ENCODE data around the gene KCNC1.

Gene KCNC1

DNA sequence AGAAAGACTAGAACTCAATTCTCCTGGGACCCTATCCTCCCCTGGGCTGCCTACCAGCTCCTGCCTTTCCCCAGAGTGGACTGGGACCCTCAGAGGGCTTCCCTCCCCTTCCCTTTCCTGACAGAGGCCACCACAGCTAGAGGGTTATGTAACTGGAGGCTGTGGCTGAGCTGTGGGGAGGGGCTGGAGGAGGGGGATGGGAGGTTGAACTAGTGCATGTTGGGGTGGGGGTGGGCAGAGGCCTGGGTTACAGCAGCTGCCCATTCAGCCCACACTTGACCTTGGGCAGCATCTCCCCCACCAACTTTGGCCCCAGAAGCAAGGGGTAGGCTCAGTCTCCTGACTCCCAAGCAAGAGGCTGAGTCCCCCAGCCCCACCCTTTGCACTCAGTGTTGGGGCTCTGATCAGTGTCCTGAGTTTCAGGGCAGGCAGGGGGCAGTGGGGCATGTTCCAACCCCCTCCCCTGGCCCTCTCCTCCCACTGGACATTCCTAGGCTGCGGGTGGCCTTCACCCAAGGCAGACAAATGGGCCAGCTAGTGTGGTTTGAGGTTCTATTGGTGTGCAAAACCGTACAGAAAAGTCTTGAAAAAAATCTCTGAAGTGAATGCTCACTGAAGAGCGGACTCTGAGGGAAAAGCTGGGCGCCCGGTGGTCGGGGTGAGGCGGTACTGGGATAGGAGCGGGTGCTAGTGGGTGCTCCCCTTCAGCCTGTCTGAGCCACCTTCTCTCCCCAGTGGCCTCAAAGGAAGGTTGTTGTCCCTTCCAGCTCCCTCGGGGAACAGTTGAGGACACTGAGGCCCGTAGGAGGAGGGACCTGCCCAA, 3.8 kb downstream of the KCNC1 start:
- no peak for DNase-seq (ENCODE audit: low spot score)

DNA sequence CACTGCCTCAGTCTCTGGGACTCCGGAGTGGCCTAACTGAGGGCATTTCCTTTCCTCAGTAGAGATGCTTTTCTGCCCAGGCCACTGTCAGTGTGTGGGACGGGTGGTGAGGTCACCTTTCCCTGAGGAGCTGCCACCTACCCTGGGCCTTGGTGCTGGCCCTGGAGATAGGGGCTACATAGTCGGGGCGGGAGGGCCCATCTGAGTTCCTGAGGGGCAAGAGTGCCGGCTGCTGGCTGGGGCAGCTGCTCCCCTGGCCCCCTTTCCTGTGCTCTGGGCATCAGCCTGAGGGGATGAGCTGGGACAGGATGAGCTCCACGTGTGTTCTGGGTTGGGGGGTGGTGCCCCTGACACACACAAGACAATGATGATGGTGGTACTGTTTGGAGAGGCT, 5.4 kb downstream of the KCNC1 start:
- no peak for DNase-seq (ENCODE audit: low spot score)

DNA sequence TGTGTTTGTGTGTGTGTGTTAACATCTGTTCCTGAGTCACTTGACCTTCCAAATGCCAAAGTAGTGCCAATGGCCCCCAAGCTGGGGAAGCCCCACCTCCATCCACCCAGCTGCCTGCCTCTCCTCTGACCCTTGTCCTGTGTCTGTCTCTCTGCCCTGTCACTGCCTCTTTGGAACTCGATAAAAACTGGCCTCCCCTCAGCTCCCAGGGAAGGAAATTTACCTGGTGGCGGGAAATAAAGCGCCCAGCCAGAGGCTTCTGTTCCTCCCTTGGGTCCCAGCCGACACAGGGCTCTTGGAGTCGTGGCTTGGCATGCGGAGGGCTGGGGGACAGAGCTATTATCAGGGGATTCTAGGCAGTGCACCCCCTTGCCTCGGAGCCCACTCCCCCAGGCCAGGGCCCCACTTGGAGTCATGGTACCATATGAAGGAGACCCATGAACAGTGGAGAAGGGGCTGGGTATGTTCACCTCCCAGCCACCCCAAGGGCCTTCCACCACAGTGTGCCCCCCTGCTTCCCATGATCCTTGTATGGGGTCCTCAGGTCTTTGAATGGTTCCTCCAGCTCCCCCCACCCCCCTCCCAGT, 6.2 kb downstream of the KCNC1 start:
- no peak for DNase-seq (ENCODE audit: low spot score)

DNA sequence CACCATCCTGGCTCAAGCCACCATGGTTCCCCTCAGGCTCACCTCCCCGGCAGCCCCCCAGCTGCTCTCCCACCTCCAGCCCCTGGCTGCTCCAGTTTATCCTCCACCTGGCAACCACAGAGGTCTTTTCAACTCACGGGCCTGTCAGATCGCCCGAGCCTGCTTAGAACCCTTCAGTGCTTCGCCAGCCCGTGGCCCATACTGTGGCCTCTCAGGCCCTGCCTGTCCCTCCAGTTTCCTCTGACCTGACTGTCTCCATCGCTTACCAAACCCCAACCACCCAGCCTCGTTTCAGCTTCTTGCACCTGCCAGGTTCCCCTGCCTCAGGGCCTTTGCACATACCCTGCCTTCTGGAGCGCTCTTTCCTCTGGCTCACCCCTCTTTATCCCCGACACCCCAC, 6.9 kb downstream of the KCNC1 start:
- no peak for DNase-seq (ENCODE audit: low spot score)

DNA sequence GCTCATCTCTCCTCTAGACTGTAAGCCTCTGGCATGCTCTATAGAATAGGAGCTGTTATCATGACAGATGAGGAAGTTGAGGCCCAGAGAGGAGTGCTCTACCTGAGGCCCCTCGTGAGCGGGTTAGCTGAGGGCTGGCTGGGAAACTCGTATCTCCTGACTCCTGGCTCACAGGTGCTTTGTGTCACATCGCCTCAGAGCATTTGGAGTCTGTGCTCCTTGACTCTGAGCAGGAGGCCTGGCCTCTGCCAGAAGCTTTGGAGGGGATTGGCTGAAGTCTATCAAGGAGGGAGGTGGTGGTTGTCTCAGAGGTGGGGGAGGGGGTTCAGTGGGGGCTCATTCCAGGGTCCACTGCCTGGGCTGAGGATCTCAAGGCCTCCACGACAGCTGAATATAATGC, 7.4 kb downstream of the KCNC1 start:
- no peak for DNase-seq (ENCODE audit: low spot score)

DNA sequence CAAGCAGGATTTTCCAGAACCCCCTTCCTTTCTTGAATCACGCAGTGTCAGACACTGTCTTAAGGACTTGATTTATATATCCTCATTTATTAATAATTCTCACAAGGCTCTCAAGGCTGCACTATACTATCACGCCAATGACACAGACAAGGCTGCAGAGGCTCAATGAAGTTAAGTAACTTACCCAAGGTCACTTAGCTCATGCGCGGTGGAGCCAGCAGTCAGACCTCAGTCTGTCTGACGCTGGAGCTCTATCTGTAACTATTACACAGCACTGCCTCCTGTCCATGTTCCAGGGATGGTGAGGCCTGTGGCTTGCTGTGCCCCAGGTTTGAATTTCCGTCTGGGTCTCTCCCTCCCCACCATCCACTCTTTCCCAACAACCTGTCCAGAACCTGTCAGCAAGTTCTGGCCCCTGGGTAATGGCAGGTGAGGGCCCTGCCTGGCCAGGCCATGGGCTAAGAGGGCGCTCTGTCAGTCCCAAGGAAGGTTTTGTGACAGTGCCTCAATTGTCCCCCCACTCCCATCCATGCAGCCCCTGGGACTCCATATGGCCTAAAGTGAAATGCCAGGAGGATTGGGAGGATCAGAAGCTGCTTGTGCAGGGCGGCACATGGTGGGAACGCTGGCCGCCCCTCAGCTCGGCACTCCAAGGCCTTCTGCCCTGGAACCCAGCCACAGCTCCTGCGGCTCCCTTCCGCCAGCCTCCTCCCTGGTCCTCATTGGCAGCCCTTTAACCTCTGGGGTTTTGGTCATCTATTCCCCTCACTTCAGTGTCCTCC, 8.6 kb downstream of the KCNC1 start:
- DNase-seq (ENCODE audit: low spot score): no peak

DNA sequence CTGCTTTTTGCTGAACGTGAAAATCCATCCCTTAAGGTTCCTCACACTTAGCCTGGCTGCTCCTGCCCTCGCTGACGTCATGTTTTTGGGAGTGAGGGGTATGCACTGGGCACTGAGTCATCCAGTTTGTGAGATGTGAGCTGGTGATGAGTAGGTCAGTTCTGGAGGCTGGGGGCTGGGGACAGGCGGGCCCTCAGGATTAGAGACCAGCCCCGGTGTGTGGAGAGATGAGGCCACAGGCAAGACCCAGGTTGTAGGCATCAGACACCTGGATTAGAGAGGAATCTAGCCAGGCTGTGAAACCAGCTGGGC, 9.2 kb downstream of the KCNC1 start:
- DNase-seq (ENCODE audit: low spot score): no peak

DNA sequence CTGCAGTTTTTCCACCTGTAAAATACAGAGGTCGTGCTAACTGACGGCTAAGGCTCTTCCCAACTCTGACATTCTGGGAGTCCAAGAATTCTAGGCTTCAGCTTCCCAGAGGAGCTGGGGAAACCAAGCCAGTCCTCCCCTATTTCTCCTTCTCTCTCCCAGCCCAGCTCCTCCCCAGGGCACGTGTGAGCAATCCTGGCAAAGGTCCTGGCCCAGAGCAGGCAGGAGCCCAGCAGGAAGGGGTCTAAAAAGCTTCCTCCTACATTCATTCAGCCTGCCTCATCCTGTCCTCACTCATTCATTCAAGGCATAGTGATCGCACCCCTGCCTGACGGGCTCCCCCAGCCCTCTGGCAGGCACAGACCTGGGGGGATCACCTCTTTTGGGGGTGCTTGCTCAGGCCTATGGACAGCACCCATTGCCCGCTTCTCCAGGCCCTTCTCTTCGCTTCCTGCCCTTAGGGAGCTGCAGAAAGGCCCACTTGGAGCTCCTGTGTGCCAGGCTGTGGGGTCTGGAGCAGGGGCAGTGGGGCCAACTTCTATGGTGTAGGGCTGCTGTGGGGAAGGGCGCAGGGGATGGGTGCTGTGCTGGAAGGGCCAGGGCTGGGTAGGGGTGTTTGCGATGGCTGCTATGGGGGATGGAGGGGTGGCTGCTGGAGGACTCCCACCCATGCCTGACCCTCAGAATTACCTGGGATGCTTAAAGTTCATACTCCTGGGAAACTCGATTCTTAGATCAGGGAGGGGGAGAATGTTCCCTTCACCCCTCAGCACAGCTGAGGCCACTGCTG, 9.8 kb downstream of the KCNC1 start:
- DNase-seq (ENCODE audit: low spot score): no peak

DNA sequence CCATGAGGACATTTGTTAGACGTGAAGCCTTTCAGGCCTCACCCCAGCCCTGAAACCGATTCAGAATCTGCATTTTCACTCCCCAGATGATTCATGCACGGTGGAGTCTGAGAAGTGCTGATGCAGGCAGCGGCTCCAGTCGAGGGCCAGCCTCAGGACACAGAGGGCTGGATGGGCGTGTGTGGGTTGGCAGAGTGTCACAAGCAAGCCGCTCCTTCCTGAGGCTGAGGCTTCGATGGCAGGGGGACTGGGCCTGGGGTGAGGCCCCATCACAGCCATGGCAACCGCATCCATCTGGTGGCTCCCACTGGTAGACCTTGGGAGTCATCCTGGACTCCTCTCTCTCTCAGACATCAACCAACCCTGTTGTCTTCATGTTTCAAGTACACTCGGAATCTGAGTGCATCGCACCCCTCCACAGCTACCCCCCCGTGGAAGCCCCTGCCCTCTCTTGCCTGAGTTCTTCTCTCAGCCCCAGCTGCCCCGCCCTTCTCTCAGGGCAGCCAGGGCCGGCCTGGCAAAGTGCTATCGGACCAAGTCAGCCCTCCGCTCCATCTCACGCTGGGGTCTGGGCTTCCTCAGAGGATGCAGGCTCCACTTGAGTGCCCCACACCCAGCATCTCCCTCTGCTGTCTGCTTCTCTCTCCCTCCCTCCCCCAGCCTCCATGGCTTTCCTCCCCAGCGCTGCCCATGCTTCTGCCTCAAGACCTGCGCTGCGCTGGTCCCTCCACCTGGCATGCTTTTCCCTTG, 10.6 kb downstream of the KCNC1 start:
- DNase-seq (ENCODE audit: low spot score): no peak

DNA sequence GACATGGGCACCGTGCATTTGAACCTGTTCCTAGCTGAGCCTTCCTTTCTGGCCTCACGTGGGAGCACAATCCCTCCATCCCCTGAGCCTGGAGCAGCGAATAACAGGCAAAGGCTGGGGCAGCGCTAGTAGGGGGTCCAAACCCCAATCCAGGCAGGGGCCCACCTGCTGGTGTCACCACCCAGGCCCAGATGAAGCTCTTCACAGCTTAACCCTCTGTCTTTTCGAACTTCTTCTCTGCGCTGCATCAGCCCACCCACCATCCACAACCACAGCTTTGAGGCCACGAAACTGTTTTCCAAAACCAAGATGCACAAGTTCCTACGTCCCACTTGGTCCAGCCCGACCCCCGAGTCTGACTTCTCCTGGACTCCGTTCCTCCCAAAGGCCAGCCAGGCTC, 11.5 kb downstream of the KCNC1 start:
- DNase-seq (ENCODE audit: low spot score): no peak

DNA sequence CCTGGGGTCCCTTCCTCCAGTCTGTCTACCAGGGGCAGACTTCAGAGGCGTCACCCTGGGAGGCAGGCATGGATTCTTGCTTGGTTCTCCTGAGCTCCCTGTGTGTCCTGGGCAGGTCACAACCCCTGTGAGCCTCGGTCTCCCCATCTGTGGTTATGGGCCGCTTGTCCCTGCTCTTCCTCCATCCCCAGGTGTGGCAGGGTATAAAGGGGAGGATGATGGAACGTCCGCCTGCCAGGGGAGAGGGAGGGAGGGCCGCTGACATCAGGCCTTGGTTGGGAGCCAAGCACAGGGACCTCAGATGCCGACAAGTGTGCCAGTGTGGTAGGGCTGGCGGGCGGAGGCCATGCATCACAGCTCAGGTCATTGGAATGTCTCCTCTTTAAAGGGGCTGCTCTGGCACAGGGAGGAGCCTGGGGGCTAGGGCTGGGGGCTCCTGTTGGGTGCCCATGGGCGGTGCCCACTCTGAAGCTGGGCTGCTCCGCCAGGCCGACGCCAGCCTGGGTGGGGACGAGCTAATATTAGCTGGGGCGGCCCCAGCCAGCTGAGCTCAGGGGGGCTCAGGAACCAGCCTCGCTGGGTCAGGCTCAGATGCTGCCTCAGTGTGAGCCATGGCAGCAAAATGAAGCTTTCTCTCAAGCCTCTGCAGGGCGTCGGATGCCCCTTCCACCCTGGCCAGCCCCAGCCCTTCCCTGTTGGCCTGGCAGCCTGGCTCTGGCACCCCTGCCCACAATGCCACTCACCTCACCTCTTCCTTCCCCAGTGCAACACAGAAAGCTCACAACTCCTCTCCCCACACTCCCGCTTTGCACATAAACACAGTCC, 12.8 kb downstream of the KCNC1 start:
- DNase-seq (ENCODE audit: low spot score): no peak

DNA sequence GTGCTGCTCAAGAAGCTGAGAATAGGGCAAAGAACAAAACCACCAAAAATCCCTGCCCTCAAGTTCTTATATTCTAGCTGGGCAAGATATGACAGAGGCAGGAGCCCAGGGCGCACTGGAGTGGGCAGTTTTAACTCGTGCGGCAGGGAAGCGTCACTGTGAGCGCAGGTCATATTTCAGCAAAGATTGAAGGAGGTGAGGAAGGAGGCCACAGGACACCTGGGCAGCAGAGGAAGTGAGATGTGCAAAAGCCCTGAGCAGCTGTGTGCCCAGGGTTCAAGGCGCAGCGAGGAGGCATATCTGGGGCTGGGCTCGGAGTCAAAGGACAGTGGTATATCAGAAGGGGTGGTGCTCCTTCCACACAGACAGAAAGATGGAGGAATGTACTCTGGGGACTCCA, 13.5 kb downstream of the KCNC1 start:
- DNase-seq (ENCODE audit: low spot score): no peak

DNA sequence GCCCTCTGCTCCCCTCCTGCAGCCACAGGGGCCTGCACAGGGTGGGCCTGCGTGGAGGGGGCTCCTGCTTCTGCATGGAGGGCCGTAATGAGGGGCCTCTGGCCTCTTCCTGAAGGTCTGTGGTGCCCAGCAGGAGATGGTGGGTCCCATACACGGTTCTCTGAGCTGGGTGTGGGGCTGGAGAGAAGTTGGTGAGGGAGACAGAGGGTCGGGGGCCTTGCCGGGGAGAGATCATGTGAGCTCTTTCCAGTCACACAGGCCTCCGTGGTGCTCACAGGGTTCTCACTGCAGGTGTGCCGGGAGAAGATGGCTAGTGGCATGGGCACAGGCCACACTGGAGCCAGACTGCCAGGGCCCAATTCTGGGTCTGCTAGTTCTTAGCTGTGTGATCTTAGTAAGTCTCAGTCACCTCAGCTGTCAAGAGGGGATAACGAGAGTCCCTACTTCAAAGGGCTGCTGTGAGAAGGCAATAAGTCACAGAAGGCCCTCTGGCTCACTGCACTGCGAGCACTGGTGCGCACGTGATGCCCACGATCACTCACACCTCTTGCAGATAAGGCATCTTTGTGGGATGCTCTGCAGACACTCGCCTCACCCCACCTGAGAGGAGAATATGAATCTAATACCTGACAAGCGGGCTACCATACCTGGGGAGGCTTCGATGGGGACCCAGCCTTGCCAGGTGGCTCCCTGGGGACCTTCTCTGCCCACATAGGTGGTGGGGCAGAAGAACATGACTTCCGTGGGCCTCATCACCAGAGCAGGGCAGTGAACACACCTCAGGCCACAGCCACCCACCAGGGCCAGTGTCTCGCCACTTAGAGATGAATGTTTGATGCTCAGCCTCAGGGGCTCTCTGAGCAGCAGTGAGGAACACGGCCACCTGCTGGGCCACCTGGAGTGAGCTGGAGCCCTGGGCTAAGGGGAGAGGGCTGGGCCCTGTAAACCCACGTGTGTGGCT, 14.5 kb downstream of the KCNC1 start:
- no peak for DNase-seq (ENCODE audit: low spot score)

DNA sequence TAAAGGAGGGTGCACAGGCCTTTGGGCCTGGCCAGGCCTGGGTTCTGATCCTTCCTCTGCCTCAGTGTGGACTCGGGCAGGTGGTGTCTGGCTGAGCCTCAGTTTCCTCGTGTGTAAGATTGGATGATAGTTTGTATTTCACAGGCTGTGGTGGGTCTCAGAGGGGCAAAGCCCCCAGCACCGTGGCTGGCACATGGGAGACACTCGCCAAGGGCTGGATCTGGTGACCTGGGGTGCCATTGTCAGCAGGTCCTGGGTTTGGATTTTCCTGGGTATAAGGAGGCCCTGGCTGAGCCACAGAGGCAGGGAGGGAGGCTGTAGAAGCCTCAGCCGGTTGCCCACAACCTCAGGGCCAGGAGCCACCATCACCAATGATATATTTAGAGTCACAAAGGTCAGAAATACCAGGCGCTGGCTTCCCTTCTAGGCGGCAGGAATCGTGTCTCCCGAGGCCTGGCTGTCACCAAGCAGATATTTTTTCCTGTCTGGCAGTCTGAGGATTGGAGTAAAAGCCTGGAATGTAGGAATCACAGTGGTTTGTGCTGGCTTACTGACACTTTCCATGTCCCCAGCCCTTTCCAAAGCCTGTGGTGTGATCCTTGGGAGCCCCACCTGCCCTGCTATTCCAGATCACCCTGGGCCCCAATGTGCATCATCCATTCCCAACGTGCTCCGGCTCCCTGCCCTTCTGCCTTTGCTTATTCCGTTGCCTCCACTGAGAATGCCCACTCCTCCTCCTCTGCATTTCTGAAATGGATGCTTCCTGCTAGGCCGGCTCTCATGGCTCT, 15.6 kb downstream of the KCNC1 start:
- DNase-seq (ENCODE audit: low spot score): no peak

DNA sequence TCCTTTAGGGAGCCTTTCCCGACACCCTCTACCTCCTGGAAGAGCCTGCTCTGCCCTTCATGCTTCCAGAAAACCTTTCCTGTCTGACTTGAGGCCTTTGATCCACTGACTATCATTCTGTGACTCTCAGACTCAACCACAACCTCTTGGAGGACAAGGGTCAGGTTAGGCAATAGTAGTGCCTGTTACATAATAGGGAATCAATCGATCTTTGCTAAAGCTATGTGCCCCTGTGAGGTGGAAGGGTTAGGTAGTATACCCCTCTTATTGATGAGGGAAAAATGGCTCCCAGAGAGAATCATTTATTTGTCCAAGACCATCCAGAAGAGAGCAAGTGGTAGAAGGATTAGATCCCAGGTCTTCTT, 16.2 kb downstream of the KCNC1 start:
- no peak for DNase-seq (ENCODE audit: low spot score)

DNA sequence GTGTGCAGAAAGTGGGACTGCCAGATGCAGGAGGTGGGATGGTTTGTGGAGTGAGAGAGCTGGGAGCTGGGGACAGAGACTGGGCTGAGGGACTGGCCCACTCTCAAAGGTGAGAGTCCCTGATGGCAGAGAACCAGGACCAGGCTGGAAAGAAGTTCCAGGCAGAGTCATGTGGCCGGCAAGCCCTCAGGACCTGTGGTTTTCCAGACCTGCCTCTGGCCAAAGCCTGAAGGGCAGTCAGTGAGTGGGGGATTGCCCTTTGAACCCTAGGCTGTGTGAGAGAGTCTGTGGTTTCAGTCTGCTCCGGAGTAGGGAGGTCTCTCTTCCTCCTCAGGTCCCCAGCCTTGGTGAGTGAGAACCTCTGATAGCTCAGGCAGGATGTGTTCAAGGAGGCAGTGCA, 17.0 kb downstream of the KCNC1 start:
- no peak for DNase-seq (ENCODE audit: low spot score)

DNA sequence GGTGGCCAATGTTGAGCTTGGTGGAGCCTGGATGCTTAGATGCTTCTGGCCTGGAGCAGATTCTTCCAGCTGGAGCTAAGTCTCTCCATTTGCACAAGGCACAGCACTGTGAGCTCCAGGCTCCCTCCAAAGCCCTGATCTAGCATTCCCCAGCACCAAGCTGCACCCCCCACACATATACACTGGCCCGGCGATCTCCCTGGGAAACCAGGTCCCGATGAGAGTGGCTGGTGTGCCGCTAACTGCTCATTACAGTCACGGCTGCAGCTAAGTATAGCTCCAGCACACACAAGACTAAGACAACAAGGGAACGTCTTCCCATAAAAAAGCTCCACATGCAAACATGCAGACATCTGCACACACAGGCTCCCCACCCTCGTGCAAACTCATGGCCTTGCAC, 17.6 kb downstream of the KCNC1 start:
- DNase-seq (ENCODE audit: low spot score): no peak

DNA sequence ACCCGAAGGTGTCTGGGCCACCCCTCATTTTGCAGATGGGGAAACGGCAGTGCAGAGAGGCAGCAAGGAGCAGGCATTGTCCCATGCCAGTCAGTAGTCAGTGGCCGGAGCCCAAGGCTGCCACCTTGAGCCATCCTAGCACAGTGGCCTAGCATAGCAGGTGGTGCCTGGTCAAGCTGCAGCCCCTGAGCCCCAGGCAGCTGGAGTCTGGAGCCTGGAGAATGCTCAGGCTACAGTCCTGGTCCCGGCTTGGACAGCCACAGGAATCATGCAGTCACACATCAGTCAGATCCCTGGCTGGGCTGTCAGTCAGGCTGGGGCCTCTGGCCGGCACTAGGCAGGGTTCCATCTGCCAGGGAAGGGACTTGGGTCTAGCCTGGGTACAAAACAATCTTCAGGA, 18.6 kb downstream of the KCNC1 start:
- DNase-seq (ENCODE audit: low spot score): no peak

DNA sequence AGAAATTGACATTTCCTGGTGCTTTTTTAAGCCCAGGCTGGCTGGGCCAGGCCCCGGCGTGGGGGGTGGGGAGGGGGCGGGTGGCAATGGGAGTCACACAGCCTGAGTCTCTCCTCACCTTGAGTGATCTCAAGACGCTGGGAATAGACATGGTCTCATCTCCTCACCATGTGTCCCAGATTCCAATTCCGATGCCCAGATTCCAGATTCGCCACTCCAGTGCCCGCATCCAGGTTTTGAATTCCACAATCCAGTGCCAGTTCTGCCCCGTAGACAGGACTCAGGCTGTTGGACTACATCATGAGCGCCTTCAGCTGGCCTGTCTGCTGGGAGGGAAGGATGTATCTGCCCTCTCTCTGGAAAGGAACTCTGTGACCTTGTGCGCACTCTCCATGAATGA, 19.1 kb downstream of the KCNC1 start:
- DNase-seq (ENCODE audit: low spot score): no peak
